Measurements from ENCODE around the gene IARS2. TPM values are rescaled to one million over a fixed set of nuclear protein-coding genes. Genes with fewer than 3 reads are reported as not detected.

The IARS2 gene
- 87.5 to 130 TPM (median 104 TPM) in 5 replicates for total RNA-seq (2022; extraction: Qiagen RNA extraction; ENCODE audit: low read depth)

DNA sequence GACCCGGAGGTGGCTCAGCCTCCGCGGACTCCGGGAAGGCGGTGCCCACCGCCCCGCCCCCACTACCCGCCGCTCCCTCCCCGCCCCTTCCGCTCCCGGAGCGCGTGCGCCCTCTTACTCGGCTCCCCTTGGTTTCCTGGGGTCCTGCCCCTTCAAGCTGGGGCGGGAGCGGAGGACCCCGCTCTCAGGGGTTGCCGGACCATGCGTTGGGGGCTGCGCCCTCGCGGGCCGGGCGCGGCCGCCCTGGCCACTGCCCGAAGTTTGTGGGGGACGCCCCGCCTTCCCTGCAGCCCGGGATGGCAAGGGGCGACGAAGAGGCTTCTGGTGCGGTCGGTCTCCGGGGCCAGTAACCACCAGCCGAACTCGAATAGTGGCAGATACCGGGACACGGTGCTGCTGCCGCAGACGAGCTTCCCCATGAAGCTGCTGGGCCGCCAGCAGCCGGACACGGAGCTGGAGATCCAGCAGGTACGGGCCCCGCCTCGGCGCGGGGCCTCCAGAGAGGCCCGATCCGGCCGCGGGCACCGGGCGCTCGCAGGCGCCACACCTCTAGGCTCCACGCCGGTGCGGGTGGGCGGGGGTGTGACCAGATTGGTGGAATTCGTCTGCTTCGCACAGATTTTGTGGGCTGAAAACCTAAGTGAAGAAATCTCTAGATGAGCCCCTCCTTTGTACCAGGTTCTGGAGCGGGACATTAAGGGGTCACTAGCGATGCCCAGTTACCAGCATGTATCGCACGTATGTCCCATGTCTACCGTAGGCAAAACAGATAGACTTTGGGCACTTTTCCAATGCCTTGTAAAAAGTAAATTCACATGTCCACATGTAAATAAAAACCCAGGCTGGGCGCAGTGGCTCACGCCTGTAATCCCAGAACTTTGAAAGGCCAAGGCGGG, at the start of gene IARS2:
Gene IARS2, plus strand, starts transcription at position 117 of the 896 bp plus-strand sequence. Its CDS starts 85 bp downstream, at position 202.

DNA sequence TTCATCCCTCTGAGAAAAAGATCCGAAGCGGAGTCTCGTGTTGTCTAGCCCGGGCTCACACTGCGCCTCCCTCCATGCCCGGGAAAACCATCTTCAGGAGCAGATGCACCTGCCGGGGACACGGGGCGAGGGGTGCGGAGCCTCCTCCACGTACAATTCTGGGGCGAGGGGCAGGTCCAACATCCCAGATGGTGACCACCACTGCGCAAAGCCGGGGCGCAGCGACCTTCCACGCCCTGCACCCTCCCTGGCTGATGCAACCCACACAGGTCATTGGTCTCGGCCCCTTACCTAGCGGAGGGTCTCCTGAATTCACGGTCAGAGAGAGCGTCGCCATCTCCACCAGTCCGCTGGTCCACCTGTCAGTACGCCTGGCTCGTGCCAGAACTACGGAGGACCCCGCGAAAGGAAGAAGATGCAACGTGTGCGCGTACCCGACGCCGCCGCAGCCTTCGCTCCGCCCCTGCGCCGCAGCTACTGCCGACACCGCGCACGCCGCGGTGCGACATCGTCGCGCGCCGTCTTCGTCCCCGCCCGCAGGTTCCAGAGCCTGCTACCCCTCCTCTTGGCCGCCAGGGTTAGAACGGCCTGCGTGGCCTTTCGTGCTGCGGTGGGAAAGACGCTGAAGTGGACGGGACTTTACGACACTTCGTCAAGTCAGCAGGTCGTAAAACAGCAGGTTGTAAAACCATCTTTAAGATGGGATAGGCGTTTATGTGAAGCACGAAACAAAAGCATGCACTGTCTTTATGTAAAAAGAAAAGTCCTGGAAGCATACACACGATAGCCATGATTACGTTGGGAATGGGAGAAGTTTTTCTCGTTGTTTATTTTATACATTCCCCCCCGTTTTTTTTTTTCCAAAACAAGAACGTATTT, 47.6 kb upstream of the IARS2 start, which contains the start of gene EPRS1:
Gene EPRS1, minus strand, starts transcription at position 454 of the 879 bp plus-strand sequence. Its CDS starts 117 bp downstream, at position 337.

DNA sequence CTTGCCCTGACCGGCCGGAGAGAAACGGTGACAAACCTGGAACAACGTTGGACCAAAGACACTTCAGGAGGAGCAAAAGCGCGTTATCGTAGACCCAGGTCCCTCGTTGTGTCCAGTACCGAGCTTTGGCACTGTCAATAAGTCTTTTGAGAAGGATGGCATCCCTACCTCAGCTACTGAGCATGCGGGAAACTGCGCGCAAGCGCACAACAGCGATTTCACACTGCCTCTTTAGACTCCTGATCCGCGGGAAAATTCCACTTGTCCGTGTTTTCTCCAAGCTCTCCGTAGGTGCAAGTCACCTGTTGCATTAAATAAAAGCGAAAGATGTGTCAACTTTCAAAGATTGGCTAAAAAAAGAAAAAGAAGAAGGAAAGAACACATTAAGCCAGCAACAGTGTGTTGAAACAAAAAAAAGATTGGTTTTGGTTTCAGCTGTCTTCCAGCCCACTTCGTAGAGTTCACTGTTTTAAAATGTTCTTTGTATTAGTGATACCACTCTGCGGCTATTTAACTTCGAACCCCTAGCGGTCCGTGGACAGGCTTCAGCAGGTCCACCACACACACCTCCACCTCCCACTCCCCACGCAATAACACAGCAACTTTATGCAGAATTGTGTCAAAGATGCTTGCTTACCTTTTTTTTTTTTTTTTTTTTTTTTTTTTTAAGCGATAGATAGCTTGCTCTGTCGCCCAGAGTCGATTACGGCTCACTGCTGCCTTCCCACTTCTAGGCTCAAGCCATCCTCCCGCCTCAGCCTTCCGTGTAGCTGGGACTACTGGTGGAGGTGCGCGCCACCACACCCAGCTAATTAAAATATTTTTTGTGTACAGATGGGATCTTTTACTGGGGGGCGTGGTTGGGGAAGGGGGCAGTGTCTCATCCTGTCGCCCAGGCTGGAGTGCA, 4.0 kb upstream of the IARS2 start, which contains the start of gene BPNT1:
Gene BPNT1, minus strand, starts transcription at position 139 of the 907 bp plus-strand sequence. CDS start 9,942 bp downstream, outside the sequence.

Other genes starting within 250 kb of the IARS2 start
- 0.04 TPM in 1 of 5 replicates, not detected in the others for gene SLC30A10, start 165.6 kb upstream of the IARS2 start, total RNA-seq (2022; extraction: Qiagen RNA extraction; ENCODE audit: low read depth)
- 67.9 to 87.4 TPM (median 79.2 TPM) in 5 replicates for gene EPRS1, start 47.6 kb upstream of the IARS2 start, total RNA-seq (2022; extraction: Qiagen RNA extraction; ENCODE audit: low read depth)
- 17.0 to 21.2 TPM (median 18.1 TPM) in 5 replicates for gene BPNT1, start 4.3 kb upstream of the IARS2 start, total RNA-seq (2022; extraction: Qiagen RNA extraction; ENCODE audit: low read depth)
- gene RAB3GAP2, start 178.3 kb downstream of the IARS2 start, total RNA-seq (2022; extraction: Qiagen RNA extraction; ENCODE audit: low read depth), result 8.3 to 14.5 TPM (median 13.6 TPM) in 5 replicates

Measured in A549 treated with ZK216348 at 1 μM for 4 hours (cell line).